Activated CD8-positive, alpha-beta T cell treated with anti-CD3 and anti-CD28 coated beads for 36 hours (primary cell): ENCODE data around the gene CDKN1C. TPM values are rescaled to one million over a fixed set of nuclear protein-coding genes. Genes with fewer than 3 reads are reported as not detected.

Experiments used
- ATAC-seq: fragments of 200-7000 bp; cut with Tn5 transposase; one replicate; pipeline ENCODE4 v1.10.0; 2021; ENCODE audit warnings: mild to moderate bottlenecking, moderate library complexity
- CTCF ChIA-PET: fragments of 350-600 bp; sonication (Branson Sonifier 250); formaldehyde crosslinking; loops from one replicate; lab custom pipeline; 2021; ENCODE audit warnings: antibody characterized with exemption; lab: Charles Lee
- POLR2A ChIA-PET: fragments of 350-600 bp; sonication (Branson Sonifier 250); formaldehyde crosslinking; loops from one replicate; lab custom pipeline; 2021; ENCODE audit warnings: antibody characterized with exemption; lab: Charles Lee
- DNase-seq: peaks from one replicate; pipeline ENCODE4 v3.0.0-alpha.2; 2020
- H3K27ac Mint-ChIP-seq: one replicate; pipeline ENCODE4 v1.8.0; 2021; ENCODE audit warnings: mild to moderate bottlenecking, mixed read lengths
- H3K27me3 Mint-ChIP-seq: one replicate; pipeline ENCODE4 v1.8.0; 2021; ENCODE audit warnings: mixed read lengths
- H3K36me3 Mint-ChIP-seq: one replicate; pipeline ENCODE4 v1.8.0; 2021; ENCODE audit warnings: low read depth, mixed read lengths
- H3K4me1 Mint-ChIP-seq: one replicate; pipeline ENCODE4 v1.8.0; 2021; ENCODE audit warnings: low read depth, mixed read lengths
- H3K4me3 Mint-ChIP-seq: one replicate; pipeline ENCODE4 v1.8.0; 2021; ENCODE audit warnings: mild to moderate bottlenecking, moderate library complexity, mixed read lengths
- H3K9me3 Mint-ChIP-seq: one replicate; pipeline ENCODE4 v1.8.0; 2021; ENCODE audit warnings: mixed read lengths
- CTCF ChIP-seq: fragments of 200-600 bp; IDR thresholded peaks from one replicate; pipeline ENCODE4 v1.8.0; 2022; ENCODE audit warnings: antibody characterized with exemption, mild to moderate bottlenecking
- intact Hi-C: fragments of 100-400 bp; cut with micrococcal nuclease; formaldehyde crosslinking; loops from one replicate; pipeline ENCODE4 v1.10.0; 2022
- total RNA-seq, 2 experiments: library from RNA; stranded (reverse); gene quantifications; one replicate each; pipeline ENCODE4 v1.2.3, GENCODE V29; 2021

Gene CDKN1C
- total RNA-seq, 2 experiments from 2014 or later: 1.6 TPM

DNA sequence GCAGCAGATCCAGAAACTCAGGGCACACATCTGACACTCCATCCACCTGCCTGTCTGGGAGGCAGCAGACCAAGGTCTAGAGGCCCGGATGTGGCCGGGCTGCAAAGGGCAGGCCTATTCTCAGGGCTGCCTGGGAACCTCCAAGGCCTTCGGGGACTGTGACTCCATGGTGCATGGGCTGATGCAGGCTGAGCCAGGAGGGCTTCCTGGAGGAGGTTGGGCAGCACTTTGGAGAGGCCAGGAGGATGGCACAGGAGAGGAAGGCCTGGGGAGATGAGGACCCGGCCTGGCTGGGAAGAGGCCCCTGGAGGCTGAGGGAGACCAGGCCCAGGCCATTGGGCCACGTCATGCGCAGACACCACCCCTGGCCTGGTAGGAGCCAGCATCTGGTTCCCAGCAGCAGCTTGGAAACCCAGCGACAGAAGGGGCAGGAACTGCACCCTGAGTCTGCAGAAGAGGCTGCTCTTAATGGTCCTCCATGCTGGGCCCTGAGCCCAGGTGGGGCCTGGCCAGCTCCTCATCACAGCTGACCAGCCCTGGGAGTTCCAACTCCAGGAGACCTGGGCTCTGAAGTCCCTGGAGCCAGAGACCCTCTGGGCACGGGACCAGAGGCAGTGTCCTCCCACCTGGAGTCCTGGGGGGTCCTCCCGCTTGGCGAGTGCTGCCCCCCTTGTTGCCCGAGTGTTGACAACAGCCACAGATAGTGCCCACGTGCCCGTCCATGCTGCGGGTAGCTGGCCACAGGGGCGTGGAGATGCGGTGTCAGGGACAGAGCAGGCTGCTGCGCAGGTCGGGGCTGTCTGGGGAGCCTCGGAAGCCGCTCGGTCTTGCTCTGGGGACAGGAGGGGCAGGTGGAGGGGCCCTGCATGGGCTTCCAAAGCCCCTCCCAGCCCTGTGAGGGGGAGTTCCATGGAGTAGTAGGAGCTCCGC lies 38.1 kb upstream of the CDKN1C start:
- Mint-ChIP-seq H3K27ac (no peak overlapping the region), H3K4me1 (peaks cover 6% of the 10 kb centered on the region), H3K4me3 (no peak overlapping the region), H3K27me3 (peaks cover 19% of the 10 kb centered on the region), H3K36me3 (no peaks in the 10 kb centered on the region), H3K9me3 (peaks cover 2% of the 10 kb centered on the region)
- DNase-seq: no peak
- intact Hi-C loops: no loop called here
- TF ChIP-seq CTCF: no peak
- POLR2A ChIA-PET: no interaction called here
- no peak for ATAC-seq
- CTCF ChIA-PET: no interaction called here

- peaks cover 12% of the 10 kb centered on the region for H3K27me3 Mint-ChIP-seq
- TF ChIP-seq CTCF: no peak
- no peak overlapping the region for H3K4me3 Mint-ChIP-seq
- ChIA-PET POLR2A (interaction anchor here (1.3 kb wide), 1 partner anchor 11 kb away, joined by 4 read pairs; no protein-coding TSS in a partner anchor), CTCF (no interaction called here)
- ATAC-seq (no peak), DNase-seq (no peak)
- H3K36me3 Mint-ChIP-seq: no peaks in the 10 kb centered on the region
- H3K4me1 Mint-ChIP-seq: no peaks in the 10 kb centered on the region
- H3K9me3 Mint-ChIP-seq: peaks cover 2% of the 10 kb centered on the region
- H3K27ac Mint-ChIP-seq: no peak overlapping the region
- intact Hi-C loops: no loop called here
Observed at GRCh38 chr11:2922655-2923054, 37.1 kb upstream of the CDKN1C start.

DNA sequence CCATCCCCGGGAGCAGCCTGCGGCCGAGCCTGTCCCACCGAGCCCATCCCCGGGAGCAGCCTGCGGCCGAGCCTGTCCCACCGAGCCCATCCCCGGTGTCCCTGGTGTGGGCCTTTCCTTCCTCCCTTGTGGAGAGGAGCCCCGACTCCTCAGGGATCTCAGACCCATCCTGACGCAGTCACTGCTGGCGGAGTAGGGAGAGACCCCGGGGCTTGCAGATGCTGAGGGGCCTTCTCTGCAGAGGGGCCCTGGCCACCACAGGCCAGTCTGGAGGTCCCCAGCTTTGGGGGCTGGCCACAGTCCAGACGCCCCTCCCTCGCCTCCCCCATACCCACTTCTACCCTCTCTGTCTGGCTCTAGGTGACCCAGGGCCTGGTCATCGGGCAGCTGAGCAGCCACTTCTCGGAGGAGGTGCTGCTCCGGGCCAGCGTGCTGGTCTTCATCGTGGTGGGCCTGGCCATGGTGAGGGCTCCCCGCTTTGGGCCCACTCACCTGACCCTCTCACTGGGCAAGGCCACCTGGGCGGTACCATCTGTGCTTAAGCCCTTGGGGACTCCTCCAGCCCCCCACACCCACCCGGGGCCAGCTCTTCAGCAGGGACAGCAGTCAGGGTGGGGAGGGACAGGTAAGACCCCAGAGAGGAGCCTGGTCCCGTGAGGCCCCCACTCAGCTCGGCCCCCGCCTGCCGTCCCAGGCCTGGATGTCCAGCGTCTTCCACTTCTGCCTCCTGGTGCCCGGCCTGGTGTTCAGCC lies 36.3 kb upstream of the CDKN1C start:
- POLR2A ChIA-PET: interaction anchor here (0.9 to 1.3 kb wide), 2 partner anchors 8 to 12 kb away, joined by 3 to 4 read pairs; no protein-coding TSS in a partner anchor
- peaks cover 7% of the 10 kb centered on the region for H3K27me3 Mint-ChIP-seq
- H3K36me3 Mint-ChIP-seq: no peaks in the 10 kb centered on the region
- H3K27ac Mint-ChIP-seq: no peak overlapping the region
- peaks cover 2% of the 10 kb centered on the region for H3K9me3 Mint-ChIP-seq
- DNase-seq: no peak
- intact Hi-C loops: no loop called here
- CTCF ChIA-PET: no interaction called here
- H3K4me3 Mint-ChIP-seq: no peak overlapping the region
- no peaks in the 10 kb centered on the region for H3K4me1 Mint-ChIP-seq
- no peak for ATAC-seq
- no peak for TF ChIP-seq CTCF

- Mint-ChIP-seq H3K36me3 (no peaks in the 10 kb centered on the region), H3K9me3 (peaks cover under 1% of the 10 kb centered on the region), H3K4me3 (no peak overlapping the region), H3K27me3 (peaks cover under 1% of the 10 kb centered on the region), H3K4me1 (no peaks in the 10 kb centered on the region), H3K27ac (no peak overlapping the region)
- POLR2A ChIA-PET: interaction anchor here (0.8 to 0.9 kb wide), 2 partner anchors 9 to 715 kb away, joined by 3 read pairs; no protein-coding TSS in a partner anchor
- DNase-seq: no peak
- intact Hi-C loops: no loop called here
- no peak for ATAC-seq
- no peak for TF ChIP-seq CTCF
- CTCF ChIA-PET: no interaction called here
Observed at GRCh38 chr11:2921261-2921660, 35.7 kb upstream of the CDKN1C start.
